HG03565 (cell line): Measurements from ENCODE around the gene LIPI.
A peak's percentile ranks its signal among the peaks of the same experiment; 100 is the strongest.
"Not testable (repeated sequence)": the region's sequence is repeated elsewhere in the genome, so short reads cannot be mapped to it uniquely, and the experiment has no call there.

Source experiments
- ATAC-seq: cut with Tn5 transposase; IDR thresholded peaks from one replicate; pipeline ENCODE4 v1.9.1; 2021; ENCODE audit warnings: mild to moderate bottlenecking, moderate library complexity; ENCODE audit not compliant: unreplicated experiment

LIPI gene

DNA sequence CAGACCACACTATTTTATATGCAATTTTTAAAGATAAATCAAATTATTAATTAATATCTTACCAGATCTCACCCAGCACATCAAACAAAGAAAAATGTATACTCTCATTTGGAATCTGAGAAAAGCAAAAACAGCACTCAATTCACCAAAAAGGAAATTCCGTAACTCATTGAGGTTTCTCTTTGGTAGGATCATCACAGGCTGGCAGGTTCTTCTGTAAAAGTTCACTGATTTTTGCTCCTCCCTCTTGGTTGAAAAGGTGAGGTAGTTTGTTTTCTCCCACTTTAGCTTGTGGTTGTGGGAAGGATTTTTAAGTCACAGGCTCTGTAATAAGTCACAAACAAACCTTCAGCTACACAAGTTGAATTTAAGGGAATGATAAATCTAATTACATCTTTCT, at the start of gene LIPI:
TSS of gene LIPI (minus strand) at position 218 of the 400 bp plus-strand sequence. CDS start at position 108, 110 bp downstream.
- ATAC-seq, result no peak

DNA sequence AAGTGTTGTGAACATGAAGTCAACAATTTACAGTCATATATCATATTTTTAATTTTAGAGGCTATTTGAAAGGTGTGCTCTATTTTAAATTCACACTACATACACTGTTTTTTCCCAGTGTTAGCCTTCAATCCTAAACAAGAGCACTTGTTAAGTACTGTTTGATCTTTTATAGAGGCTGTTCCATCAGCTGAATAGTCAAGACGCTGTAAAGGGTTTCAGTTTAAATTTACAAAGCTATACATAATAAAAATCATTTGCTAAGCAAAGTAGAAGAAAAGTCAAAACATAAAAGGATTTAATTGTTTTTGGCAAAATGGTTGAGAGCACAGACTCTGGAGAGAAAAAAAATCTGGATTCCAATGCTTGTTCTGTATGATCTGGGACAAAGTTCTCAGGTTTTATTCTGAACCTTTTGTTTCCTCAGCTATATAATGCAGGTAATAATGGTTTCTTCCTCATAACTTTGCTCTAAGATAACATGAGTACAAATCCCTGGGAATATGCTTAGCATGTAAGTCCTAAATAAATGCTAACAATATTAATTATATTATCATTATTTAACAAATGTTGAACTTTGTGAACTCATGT, 49.5 kb upstream of the LIPI start:
- no peak for ATAC-seq

DNA sequence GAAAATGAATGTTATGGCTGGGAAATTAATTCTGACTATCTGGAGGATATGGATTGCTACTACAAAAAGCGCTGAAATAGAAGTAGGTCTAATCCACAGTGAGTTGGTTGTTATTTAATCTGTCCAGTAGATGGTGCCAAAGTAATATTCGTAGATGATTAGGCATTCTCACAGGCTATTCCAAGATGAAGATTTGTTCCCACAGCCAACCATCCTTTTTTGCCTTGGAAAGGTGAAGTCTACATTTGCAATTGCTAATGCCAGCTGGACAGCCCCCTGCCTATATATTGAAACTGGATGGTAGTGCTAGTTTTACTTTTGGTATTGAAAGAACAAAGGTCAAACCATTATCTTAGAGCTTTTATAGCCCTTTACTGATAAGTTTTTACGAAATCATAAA, 49.0 kb upstream of the LIPI start:
- no peak for ATAC-seq

DNA sequence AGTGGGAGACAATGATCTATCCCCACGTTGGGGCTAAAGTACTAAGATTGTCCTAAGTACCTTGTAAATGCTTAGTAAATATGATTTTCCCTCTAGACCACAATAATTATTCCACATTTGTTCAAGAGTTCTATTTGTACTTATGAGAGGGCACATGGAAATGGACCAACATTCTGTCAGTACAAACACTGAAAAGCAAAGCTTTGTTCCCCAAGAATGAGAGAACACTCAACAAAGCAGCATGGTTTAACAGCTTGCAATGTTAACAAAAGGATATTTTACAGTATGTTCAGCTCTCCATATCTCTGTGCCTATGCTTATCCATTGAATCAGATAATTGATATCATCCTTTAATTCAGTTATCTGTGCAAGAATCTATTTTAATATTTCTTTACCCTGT, 40.6 kb upstream of the LIPI start:
- ATAC-seq, result no peak

DNA sequence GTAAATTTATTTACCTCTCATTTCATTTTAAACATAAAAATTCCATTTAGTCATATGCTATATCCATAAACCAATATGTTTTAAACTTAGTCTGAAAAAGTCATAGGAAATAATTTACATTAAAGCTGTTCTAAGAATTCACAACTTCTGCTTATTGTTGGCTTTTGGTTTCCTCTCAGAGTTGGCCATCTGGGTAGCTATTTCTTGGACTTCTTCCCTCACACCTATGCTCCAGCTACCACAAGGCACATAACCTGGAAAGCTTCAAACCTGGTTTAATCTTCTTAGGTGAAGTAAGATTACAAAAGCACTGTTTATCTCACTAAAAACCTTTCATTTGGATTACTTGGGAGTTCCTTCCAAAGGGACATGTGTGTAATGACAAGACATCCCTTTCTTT, 35.0 kb upstream of the LIPI start:
- ATAC-seq, result no peak

DNA sequence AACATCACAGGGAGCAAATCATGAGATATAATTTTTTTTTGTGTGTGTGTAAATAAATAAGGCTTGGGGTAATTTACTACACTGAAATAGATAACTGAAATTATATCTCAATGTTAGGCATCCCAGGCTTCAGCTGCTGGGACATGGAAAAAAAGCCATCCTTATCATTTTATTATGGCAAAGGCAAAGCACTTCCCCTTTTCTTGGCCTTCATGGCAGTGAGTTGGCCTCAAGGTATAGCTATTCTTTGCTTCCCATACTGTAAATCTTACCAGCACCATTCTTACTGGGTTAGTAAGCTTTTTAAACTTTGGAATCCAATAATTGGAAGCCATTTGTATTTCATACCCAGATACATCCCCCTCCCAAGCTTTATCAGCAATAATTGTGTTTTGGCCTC, 34.2 kb upstream of the LIPI start:
- ATAC-seq, result no peak

DNA sequence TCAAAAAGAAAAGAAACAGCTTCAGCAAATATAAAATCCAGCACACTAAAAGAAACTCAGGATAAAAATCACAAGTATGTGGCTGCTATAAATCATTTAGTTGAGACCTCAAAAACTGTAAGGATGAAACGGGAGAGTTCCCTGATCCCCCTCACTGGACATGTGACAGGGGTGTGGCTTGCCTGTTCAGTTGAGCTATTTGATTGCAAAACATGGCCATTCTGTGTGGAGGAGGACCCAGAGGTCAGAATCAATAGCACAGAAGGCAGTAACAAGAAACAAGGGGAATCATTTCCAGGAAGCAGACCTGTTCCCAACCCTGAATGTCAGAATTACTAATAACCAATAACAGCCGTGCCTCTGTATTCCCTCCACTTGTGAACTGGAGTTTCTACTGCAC, 33.1 kb upstream of the LIPI start:
- no peak for ATAC-seq

DNA sequence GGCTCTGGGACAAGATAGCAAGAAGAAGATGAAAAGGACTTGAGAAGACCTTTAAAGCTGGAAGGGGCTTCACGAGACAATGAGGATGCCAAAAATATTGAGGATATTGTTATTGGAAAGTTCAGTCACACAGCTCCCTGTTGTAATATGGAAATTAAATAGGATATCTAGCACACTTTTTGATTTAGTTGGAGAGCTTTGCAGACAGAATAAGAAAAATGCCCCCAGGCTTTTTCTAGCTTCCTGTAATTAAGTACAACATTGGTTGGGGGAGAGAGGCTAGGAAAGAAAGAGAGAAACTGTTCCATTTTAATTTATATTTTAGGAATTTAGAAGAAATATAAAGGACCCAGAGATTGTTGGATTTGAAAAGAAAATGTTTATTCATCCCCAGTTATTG, 32.7 kb upstream of the LIPI start:
- no peak for ATAC-seq

DNA sequence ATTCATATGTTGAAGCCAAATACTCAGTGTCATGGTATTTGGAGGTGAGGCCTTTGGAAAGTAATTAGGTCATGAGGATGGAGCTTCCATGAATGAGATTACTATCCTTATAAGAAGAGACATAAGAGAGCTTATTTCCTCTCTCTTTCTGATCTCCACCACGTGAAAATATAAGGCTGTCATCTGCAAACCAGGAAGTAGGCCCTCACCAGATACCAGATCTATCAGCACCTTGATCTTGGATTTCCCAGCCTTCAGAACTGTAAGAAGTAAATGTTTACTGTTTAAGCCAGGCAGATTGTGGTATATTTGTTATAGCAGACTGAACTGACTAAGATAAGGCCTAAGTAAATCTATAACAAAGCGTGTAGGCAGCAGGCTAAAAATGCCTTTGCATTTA, 30.5 kb upstream of the LIPI start:
- ATAC-seq, result no peak

DNA sequence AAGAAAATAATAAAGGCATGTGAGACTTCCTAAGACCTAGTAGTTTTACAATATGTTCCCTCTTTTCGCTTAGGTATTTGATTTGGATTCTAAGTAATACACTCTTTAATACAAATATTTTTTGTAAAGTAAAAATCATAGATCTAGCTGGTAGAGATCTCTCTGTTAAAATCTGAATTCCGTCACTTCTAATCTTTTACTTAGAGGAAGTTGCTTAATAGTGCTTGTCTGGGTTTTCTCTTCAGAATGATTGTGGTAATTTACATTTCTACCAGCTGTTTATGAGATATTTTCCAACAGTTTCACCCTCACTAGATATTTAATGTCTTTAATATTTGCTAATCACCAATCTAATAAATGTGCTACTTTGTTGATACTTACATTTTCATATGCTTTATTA, 28.5 kb upstream of the LIPI start:
- no peak for ATAC-seq

DNA sequence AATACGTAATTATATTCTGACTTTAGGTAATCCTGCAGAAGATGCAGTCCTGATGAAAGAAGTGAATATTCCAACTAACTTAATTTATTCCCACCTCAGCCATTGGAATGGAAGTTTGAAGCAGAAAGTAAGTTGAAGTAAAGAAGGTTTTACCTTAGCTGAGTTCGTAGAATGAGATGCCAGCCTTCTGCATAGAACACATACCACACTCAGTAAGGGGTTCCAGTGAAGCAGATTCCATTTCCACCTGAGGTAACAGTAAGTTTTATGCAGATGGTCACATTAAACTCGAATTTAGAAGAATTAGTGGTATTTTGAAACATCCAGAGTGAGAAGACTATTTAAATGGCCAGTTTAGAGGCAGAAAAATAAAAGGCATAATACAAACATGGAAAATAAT, 25.4 kb upstream of the LIPI start:
- ATAC-seq, result no peak

DNA sequence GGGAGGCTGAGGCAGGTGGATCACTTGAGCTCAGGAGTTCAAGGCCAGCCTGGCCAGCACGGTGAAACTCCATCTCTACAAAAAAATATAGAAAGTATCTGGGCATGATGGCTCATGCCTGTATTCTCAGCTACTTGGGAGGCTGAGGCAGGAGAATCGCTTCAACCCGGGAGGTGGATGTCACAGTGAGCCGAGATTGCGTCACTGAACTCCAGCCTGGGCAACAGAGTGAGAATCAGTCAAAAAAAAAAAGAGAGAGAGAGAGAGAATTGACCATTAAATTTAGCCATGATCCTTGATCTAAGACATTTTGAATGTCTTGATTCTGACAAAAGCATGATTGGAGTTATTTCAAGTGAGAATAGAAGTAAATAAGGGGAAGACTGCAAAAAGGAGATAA, 24.3 kb upstream of the LIPI start:
- ATAC-seq, result no peak

DNA sequence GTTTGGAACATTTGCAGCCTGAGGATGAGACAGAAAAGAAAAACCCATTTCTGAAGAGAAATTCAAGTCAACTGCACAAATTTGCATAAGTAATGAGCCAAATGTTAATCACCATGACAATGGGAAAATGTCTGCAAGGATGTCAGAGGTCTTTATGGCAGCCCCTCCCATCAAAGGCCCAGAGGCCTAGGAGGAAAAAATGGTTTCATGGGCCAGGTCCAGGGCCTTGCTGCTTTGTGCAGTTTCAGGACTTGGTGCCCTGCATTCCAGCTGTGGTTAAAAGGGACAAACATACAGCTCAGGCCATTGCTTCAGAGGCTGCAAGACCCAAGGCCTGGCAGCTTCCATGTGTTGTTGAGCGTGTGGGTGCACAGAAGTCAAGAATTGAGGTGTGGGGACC, 18.6 kb upstream of the LIPI start:
- ATAC-seq, result no peak

DNA sequence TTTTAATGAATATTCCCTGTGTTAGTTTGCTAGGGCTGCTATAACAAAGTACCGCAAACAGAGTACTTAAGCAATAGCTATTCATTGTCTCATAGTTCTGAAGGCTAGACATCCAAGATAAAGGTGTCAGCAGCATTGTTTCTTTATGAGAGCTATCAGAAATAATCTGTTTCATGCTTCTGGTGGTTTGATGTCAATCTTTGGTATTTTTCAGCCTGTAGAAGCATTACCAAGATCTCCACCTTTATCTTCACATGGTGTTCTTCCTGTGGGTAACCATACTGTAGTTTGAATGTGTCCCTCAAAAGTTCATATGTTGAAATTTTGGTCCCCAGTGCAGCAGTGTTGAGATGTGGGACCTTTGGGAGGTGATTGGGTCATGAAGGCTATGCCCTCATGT, 12.6 kb upstream of the LIPI start:
- ATAC-seq, result no peak

DNA sequence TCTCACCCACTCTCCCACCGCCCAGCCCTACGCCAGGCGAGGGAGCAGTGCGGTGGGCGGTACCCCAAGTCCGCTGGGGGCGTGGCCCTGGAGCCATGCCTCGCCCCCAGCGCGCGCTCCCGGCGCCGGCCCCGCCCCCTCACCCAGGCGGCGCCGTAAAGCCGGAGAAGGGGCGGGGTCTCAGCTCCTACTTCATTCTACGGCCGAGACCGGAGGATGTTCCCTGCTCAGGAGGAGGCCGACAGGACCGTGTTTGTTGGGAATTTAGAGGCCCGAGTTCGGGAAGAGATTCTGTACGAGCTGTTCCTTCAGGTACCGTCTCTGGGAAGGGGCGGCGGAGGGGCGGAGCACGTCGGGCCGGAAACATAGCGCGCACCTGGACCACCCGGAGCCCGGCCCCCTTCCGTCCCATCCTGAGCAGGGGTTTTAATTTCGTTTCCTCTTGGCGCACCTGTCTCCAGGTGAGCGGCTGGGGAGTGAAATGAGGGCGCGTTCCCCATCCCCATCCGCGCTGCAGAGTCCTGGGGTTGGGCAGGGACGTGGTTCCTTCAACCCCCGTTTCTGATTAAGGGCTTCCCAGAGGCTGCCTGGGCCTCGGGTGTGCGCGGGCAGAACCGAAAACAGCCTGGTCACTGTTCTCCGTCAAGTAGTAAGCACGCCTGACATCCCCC, 5.4 kb upstream of the LIPI start, which contains the start of gene RBM11:
TSS of gene RBM11 (plus strand) at position 187 of the 671 bp plus-strand sequence. CDS start at position 217, 30 bp downstream.
- peak; percentile 93 for ATAC-seq

DNA sequence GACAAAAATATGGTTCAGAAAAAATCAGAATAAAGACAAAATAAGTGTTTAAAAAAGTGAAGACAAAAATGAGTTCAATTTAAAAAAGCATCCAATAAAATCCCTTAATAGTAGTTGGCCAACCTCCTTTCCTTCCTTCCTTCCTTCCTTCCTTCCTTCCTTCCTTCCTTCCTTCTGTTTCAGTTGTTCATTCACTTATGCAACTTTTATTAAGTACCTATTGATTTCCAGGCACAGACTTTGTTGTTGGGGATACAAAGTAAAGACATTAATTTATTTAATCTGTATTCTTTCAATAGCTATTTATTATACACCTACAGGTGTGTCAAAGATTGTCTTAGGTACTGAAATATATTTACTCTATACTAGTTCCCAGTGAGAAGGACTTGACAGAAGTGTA, 2.4 kb upstream of the LIPI start:
- ATAC-seq, result no peak

DNA sequence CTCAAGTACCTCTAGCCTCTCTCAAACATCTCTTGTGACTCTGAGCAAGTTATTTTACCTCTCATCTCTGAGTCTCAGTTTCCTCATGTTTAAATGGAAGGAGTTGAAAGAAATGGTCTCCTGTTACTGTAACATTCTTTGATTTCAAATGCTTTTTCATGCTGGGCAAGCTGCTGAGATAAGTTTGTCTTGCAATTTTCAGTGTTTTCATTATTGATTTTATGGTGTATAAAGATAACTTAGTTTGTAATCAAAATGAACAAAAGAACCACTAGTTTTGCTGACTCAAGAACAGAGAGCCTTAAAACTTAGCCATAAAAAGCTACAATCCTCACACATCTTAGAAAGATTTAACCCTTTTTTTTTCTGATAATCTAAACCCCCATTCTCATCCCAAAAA, 4.5 kb downstream of the LIPI start:
- ATAC-seq, result no peak

DNA sequence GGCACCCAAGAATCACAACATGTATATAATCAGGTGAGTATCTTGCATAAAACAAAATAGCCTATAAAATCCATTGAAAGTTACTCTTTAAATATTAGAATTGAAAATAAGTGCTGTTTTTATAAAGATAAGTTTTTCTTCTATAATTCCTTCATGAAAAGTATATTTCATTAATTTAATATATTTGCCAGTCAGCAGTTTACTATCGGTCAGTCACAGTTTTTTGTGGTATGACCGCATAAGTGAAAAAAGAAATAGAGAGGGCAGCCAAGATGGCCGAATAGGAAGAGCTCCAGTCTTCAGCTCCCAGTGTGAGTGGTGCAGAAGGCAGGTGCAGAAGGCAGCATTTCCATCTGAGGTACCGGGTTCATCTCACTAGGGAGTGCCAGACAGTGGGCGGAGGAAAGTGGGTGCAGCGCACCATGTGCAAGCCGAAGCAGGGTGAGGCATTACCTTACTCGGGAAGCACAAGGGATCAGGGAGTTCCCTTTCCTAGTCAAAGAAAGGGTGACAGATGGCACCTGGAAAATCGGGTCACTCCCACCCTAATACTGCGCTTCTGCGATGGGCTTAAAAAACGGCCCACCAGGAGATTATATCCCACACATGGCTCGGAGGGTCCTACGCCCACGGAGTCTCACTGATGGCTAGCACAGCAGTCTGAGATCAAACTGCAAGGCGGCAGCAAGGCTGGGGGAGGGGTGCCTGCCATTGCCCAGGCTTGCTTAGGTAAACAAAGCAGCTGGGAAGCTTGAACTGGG, 44.1 kb downstream of the LIPI start:
- ATAC-seq, result not testable (repeated sequence)

DNA sequence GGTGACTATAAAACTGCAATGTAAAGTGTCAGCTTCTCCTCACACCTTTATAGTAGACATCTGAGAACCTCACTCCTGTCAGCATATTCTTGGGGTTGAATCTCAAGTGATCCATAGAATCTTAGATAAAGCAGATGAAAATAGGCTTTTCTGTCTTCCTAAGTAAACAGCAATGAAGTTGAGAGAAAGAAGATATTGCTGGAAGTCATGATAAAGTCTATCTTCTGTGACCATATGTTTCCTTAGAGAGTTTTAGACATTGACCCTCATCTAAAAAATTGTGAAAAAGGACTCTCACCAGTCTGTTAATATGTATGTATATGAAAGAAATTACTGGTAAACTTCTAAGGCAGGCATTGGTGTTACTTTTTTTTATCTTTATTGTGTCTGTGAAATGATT, 66.8 kb downstream of the LIPI start:
- no peak for ATAC-seq

DNA sequence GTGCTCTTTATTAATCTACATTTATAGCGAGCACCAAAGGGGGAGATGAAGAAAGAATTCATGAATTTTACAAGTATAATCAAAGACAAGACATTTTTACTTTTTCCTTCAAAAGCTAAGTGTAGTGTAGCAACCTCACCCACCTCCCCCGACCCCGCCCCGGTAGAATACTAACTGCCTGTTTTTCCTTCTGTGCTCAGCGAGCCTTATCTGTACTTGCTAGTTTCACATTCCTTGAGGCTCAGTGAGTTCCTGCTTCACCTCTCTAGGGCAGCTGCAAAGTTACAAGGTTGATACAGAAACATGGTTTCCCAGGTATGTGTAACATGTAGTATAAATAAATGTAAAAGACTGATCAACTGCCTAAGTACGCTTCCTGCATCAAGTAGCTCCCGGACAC, 86.5 kb downstream of the LIPI start:
- ATAC-seq, result no peak

DNA sequence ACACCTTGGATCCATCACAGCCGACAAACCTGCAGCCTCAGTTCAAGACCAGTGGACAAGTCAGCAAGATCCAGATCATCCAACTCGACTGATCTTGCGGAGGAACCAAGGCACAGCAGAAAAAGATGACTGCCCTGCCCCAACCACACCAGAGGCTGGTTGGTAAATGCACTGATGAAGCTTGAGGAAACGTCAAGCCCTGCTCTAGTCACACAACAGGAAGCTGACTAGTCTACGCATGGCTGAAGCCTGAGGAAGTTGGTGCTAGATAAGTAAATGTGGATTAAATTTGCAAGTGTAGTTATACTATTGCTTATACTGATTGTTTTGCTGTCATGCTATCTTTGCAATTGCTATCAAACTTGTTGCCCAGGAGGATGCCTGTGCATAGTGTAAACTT, 89.0 kb downstream of the LIPI start:
- no peak for ATAC-seq

DNA sequence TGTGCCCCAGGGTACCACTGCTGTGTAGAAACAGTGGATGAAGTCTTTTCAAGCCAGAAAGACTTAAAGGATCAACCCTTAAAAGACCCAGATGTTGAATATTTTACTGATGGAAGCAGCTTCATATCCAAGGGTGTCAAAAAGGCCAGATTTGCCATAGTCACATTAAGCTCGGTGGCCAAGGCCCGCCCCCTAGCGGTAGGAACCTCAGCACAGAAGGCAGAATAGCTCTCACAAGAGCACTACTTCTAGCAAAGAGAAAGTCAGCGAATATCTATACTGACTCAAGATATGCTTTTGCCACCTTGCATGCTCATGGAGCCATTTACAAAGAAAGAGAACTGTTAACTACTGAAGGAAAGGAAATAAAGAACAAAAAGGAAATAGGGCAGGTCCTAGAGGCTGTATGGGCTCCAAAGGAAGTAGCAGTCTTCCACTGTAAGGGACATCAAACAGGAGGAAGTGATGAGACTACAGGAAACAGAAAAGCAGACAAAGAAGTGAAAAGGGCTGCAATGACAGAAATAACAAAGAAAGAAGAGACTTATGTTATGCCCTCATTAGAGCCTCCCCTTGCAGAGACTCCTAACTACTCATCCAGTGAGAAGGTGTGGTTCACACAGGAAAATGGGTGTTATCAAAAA, 90.5 kb downstream of the LIPI start:
- peak; percentile 45 for ATAC-seq
